ENCODE results near the gene KIT.

The KIT gene

DNA sequence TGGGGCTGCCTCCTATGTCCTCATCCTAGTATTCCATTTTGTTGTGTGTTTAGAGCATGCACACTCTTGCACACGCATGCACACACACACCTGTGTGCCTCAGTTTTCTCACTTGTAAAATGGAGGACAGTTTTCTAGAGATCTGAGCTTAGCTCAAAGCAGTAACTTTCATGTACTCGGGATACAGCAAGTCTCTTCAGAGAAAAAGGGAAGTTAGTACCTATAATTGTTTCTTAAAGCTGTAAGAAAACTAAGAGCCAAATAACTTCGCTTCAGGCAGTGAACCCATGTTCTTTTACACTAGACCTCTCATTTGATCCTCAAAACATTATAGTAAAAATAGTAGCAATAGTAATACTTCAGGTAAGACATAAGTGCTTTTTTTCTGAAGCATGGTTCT is 49.6 kb downstream of the KIT start:
- FAIRE-seq: no peak

DNA sequence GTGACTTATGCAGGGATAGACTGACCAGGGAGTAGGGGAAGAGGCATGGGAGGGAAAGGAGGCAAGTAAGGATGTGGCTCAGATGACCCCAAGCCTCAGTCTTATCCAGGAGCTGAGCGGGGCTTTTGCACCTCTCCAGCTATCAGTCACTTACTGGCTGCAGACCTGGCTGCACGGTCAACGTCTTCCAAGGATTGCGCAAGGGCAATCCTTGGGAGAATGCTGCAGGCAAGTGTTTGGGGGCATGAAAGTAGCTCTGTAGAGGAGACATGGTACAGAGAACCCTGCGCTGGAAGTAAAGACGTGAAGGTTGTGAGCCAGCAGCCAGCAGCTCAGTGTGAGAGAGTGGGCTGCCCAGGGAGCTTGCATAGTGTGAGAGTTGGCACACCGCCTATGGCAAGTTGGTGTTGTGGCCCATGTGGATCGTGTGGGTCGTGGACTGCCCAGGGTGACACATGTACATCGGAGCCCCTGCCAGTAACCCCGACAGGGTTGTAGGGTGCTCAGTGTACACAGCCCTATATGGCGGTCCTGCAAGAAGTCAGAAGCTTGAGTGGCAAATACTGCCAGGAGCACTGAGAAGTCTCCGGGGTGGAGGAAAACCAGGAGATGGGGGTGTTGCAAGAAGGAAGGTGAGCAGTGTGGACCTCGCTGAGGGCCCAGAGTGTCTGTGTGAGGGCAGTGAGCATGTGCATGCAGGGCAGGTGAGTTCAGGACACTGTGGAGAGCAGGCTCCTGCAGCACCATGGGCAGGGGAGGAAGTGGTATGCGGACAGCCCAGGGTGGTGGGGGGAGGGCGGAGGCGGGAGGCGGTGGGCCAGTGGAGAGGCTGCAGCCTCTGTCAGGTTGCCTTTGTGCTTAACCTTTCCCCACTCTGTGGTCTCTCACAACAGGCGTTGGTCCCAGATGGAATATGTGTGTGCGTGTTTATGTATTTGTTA is 50.9 kb downstream of the KIT start:
- no peak for FAIRE-seq

DNA sequence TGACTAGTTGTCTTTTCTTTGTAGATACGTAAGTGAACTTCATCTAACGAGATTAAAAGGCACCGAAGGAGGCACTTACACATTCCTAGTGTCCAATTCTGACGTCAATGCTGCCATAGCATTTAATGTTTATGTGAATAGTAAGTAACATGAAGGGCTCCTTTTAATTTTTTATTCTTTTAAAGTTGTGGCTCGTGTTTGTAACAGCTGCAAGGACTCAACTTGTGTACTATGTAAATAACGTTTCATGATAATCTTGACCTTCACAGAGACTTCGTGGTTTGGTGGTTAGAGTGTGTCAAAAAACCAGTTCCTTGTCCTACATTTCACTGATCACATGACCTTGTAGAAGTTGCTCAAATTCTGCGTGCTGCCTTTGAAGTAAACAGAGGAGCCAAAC is 51.6 kb downstream of the KIT start:
- no peak for FAIRE-seq

DNA sequence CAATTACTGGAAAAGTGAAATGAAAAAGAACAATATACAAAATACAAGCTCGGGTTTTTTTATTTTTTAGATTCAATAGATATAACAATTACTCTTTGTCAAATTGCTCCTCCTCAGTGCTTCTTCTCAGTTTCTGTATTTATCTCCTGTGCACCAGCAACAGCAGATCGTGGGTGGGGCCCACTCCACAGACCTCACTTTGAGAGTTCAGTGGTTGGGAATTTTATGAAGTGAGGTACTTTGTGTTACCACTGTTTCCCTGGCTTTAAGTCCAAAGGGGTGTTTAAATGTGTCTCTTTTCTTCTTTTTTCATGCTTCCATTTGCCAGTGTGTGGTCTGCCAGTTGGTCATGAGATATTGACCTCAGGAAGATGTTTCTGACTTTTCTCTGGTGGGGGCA is 54.4 kb downstream of the KIT start:
- no peak for FAIRE-seq

DNA sequence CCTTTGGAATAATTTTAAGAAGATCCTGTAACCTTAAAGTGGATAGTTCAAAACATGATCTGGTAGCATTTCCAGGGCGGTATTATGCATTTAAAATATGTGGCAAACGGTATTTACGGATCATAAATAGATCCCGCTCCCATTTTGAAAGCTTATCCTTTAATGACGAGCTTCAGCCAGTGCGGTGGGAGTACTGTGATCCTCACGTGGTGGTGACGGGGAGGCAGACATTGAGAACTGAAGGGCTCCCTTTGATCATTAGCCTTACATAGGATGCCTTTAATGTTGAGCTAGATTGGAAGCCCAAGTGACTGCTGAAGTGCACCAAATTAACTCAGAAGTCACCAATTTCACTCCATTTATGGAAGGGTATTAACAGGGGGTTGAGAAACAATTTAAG is 56.9 kb downstream of the KIT start:
- FAIRE-seq: no peak

DNA sequence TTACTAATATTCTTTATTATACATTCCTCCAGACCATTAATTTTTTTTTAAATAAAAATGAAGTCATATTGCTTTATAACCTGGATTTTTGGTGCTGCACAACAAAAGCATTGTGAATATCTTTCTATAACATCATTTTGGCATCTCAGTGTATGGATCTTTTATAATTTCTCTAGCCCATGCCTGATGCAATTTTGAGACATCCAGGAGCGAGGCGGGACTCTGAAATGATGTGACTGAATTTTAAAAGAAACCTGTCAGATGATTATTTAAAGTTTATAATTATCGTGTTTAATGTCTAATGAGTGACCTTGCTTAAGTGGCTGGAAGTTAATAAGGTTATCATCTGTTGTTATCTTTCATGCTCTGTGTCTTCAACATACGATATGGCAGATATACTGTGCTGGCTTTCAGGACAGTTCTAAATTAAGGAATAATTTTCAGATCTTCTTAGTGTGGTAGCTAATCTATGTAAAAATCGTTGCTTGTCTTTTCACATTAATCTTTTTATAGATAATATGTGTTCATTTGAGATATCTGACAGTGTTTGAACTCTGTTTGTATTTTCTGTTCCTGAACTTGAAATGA is 58.8 kb downstream of the KIT start:
- FAIRE-seq: no peak

DNA sequence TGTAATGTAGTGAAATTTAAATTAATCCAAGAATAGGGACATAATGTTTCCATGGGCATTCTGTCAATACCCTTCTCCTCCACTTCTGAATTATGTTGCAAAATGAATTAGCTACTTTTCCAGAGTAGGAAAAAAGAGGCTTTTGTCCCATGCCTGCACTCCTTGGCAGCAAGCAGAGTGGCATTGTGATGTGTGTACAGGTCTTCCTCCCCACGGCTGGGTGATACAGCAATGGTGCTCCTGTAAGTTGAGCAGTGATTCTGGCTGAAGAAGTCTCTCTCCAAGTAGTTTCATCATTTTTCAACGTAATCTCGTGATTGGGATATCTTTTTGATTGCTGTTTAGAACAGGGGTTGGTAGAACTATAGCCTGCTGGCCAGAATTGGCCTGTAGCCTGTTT is 59.9 kb downstream of the KIT start:
- no peak for FAIRE-seq

DNA sequence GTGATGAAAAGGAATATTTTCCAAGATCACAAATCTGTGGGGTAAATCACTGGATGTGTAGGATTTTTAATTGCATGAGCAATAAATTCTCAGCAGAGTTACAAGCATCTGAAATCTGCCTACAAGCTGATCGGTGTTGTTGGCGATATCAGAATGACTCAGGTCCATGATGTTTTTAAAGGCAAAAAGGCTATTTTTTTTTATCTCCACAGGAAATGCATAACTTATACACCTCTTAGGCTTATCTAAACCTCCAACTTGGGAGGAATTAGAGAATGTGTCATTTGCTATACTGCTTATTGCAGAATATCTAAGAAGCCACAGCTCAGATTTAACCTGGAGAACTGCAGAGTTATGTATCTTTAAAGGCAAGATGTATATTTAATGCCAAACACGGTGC is 61.6 kb downstream of the KIT start:
- no peak for FAIRE-seq

DNA sequence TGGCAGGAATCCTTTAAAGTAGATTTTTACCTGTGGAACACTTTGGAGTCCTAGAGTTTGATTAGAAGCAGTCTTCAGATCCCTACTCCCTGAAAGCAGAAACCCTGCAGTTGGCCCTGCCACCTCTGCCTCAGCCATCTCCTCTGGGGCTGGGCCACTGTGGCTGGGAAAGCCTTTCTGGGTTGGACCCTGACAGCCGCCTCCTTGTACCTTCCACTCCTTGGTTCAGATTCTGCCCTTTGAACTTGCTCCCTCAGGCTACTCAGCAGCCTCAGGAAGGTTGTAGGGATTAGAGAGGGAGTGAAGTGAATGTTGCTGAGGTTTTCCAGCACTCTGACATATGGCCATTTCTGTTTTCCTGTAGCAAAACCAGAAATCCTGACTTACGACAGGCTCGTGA is 65.5 kb downstream of the KIT start:
- no peak for FAIRE-seq

DNA sequence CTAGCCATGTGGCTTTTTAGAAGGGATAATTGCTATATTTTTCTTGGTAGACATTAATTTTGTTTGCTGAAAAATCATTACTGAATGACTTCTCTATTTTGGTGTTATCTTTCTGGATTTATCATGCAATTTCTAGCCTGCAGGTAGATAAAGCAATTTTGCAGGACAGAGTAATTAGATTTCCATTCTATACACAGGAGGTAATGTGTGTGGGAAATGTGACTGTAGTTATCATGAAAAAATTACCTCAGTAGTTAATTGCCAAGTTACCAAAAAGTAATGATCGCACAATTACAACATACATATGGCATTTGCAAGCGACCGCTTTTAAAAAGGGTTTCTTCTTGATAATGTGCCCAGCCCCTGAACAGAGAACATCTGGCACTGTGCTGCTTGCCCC is 66.1 kb downstream of the KIT start:
- FAIRE-seq: no peak

DNA sequence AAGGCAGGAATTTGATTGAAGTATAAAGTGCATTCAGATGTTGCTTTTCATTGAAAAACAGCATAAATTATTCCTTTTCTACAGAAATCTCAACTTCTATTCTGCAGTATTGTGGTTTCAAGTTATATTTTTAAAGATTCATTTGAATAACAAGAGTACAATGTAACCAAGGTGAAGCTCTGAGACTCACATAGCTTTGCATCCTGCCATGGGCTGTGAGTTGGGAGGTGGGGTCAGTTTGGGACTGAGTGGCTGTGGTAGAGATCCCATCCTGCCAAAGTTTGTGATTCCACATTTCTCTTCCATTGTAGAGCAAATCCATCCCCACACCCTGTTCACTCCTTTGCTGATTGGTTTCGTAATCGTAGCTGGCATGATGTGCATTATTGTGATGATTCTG is 69.2 kb downstream of the KIT start:
- no peak for FAIRE-seq

DNA sequence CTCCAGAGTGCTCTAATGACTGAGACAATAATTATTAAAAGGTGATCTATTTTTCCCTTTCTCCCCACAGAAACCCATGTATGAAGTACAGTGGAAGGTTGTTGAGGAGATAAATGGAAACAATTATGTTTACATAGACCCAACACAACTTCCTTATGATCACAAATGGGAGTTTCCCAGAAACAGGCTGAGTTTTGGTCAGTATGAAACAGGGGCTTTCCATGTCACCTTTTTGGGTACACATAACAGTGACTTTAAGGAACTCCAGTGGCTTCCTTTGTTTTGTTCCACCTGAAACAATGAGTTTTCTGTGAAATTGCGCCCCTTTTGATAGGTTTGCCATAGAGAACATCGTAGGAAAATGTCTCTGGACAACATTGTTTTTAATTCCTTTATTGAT is 69.6 kb downstream of the KIT start:
- no peak for FAIRE-seq

DNA sequence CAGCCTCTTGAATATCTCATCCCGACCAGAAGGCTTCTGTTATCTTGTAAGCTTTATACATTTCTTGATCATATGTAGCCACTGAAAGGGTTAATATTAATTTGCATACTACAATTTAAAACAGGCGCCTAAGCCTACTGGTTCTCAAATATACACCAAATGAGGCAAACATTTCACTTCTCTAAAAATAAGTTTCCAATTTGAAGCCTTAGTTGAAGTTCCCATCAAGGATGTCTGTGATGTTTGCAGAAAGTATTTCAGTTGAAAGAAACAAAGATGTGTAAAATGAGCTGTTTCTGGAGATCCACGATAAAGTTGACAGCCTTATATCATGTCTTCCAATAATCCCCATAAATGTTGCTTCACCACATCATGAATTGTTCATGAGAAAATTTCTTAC is 70.6 kb downstream of the KIT start:
- no peak for FAIRE-seq

DNA sequence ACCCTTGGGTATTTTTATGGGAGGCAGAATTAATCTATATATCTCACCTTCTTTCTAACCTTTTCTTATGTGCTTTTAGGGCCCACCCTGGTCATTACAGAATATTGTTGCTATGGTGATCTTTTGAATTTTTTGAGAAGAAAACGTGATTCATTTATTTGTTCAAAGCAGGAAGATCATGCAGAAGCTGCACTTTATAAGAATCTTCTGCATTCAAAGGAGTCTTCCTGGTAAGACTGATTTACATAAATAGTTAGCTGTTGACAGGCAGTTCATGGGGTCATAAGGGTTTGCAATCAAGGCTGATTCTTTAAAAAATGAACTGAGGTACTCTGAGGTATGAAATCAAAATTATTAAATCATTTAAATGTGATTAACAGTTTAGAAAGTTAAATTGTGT is 71.5 kb downstream of the KIT start:
- FAIRE-seq: no peak

DNA sequence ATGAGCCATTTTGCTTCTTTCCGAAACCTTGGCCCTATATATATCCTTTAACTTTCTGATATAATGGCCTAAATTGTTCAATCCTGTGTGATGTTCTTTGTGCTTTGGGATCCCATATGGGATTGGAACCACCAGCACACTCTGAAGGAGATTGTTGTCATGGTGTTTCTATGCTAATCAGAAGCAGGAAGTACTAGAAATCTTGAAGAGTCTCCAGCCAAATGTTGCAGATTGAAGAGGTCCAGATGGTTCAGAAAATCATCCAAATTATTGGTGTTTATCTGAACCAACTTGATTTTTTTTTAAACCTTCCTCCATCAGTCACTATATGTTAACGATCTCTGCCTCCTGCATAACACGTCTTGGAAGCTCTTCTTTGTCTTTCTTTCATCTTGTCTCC is 72.8 kb downstream of the KIT start:
- no peak for FAIRE-seq

DNA sequence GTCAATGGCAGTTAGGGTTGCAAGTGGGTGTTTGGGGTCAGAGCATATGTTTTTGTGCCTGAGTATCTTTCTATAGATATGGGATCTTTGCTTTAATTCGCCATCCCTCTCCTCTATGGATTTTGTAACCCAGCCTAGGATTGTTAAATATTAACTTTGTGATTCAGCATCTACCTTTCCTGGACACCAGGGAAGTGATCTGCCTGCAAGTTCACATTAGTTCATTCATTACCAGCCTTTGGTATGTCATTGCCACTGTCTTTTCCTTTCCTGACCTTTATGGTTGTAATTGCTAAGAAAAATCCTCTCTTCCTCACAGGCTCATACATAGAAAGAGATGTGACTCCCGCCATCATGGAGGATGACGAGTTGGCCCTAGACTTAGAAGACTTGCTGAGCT is 73.8 kb downstream of the KIT start:
- FAIRE-seq: no peak

DNA sequence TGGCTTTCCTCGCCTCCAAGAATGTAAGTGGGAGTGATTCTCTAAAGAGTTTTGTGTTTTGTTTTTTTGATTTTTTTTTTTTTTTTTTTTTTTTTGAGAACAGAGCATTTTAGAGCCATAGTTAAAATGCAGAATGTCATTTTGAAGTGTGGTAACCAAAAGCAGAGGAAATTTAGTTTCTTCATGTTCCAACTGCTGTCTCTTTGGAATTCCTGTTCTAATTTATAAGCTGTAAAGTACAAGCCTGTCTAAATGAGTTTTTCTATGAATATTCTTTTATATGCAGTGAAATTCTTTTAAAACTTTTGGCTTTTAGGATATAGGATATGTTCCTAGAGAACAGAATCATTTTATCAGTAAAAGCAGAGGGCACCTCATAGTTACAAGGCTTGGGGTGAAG is 74.2 kb downstream of the KIT start:
- no peak for FAIRE-seq

DNA sequence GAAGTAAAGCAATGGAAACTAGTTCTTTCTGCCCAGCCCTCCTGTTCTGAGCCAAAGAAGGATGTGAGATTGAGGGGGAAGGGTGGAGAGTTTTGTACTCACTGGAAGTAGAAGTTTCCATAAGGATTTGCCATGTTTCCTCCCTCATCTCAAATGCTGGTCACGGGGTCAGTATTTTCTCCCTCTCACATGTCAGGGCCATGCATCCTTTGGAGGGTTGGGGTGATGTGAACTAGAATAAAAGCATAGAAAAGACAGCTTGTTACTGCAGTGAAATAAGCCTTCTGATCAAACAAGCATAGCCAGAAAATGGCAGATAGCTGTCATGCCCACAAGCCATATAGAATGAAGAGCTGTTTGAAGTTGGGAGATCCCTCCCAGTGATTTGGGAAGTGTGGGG is 79.7 kb downstream of the KIT start:
- no peak for FAIRE-seq

DNA sequence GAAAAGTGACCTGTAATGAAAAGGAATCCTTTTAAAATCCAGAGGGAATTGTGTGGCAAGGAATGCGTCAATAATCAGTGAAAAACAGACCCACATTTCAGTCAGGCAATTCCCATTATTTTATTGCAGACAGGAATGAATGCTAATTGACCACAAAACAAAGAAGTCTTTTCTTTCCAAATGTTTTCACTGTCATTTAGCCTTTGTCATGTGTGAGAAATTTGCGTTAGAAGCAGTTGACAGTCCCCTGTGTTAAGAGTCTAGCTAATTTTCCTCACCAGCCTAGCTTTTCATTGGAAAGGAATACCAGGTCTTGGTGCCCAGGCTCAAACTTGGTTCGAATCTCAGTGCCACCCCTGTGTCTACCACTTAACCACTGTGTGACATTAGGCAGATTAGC is 83.4 kb downstream of the KIT start:
- FAIRE-seq: no peak

DNA sequence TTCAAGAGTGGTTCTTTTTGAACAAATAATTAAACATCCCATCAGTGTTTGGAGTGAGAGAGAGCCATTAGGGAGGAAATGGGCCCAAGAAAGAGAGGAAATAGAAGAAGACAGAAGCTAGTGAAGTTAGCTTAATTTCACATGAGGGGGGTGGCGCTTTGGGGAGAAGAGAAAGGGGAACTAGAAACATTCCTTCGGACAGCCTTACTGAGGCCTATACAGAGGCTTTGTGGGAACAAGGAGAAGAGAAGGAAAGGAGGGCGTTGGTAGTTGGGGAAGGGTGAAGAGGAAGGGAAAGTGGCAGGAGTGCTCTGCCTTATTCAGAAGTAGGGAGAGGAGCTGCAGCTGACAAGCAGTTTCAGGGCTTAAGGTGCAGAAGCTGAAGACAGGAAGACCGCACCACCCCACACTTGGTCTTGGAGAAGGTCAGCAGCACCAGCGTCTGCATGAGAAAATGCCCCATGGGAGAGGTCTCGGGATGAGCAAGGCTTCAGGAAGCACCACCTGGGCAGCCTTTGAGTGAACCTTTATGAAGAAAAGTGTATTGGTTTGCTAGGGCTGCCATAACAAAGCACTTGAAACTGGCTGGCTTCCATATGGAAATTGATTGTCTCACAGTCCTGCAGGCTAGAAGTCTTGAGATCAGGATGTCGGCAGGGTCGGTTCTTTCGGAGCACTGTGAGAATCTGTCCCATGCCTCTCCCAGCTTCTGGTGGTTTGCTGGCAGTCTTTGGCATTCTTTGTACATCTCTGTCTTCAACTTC is 85.1 kb downstream of the KIT start:
- no peak for FAIRE-seq

DNA sequence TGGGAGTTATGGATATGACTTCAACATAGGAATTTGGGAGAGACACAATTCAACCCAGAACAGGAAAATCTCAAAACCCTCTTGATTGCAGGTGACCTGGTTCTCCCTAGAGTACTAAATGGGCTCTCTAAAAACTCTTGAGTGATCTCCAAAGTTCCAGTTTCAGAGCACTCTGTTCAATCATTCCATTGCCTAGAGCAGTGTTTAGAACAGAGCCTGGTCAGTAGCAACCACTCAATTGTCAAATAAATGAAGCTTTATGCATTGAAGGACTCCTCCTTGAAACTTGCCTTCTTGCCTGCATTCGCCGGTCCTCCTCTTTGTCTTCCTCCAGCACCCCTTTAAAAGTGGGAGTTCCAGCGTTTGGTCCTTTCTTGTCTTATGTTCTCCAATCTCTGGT is 85.8 kb downstream of the KIT start:
- no peak for FAIRE-seq

DNA sequence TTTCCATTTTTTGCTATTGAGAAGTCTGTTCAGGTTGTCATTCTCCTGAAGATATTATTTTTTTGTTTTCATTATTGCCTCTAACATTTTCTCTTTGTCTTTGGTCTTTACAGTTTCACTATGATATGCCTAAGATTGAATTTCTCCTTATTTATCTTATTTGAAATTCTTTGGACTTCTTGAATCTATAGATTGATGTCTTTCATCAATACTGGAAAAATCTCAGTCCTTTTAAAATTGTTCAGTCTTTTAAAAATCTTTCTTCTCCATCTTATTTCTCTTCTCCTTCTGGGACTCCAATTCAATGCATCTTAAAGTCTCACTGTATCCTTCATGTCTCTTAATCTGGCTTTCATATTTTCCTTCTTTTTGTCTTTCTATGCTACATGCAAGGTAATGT is 86.7 kb downstream of the KIT start:
- no peak for FAIRE-seq

DNA sequence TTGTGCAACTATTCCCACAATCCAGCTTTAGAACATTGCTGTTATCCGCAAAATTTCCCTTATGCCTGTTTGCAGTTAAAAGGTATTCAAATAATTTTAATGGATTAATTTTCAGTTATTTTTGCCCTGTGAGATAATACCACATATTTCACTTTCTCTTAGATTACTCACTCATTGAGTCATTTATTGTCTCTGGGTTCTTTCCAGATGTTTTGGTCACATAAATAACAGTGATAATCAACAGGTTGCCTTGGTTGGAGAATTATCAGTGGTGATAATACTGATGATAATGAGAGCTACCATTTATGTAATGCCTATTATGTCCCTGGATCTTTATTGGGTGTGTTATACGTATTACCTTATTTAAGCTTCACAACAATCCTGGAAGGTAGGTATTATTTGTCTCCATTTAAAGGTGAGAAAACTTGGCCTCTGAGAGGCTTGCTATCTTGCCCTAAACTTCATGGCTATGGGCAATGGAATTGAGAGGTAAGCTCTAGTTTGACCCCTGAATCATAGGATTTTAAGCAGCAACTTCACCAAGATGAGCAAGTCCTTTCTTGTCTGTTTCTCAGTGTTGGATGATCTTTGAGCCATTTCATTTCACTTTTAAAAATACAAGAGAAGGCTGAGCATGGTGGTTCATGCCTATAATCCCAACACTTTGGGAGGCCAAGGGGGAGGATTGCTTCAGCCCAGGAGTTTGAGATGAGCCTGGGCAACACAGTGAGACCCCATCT is 87.4 kb downstream of the KIT start:
- FAIRE-seq: no peak

Data from A204.1 (cell line).